ENCODE data around the gene LONRF2.

Gene LONRF2

GRCh38 chr2:100299548-100299947 lies 22.8 kb downstream of the LONRF2 start:
- no peak for DNase-seq

DNA sequence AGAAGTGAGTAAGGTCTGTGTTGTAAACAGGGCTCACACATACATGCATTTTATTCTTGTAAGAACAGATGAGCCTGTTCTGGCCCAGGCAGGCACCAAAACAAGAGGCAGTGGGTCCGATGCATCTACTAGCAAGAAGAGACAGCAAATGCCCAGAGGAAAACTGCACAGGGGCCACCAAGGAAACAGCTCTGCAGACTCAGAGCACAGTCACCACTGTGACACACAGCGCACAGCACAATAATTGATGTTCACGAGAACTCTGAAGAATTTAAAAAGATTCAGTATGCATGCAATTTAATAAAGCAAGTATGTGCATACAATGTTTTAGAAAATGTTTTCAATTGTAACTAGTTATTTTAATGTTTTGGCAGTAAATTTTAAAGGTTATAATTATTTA lies 24.8 kb downstream of the LONRF2 start:
- no peak for DNase-seq

GRCh38 chr2:100294162-100294497 lies 28.2 kb downstream of the LONRF2 start:
- DNase-seq: no peak

- no peak for DNase-seq
Measured at GRCh38 chr2:100293341-100294161, 28.8 kb downstream of the LONRF2 start.

- DNase-seq: no peak
Measured at GRCh38 chr2:100292022-100292580, 30.2 kb downstream of the LONRF2 start.

- no peak for DNase-seq
Measured at GRCh38 chr2:100291152-100291970, 30.9 kb downstream of the LONRF2 start.

DNA sequence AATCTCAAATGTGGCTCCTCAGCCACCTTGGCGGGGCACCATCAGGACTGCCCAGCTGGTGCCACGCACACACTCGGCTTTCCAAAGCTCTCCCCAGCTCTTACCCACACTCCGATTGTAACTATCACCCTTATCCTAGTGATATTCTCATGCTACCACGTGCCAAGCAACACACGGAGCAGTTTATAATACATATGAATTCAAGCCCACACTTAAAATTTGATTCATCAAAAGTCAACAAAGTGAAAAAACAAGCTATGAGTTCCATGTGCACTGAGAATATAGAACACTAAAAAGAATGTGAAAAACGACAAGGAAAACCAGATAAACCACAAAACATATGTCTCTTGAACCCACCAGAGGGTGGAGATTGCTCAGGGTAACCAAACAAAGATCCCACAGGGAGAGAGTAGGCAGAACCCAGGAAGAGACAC lies 31.6 kb downstream of the LONRF2 start:
- DNase-seq: no peak

GRCh38 chr2:100289020-100289419 lies 33.3 kb downstream of the LONRF2 start:
- no peak for DNase-seq

- no peak for DNase-seq
Measured at GRCh38 chr2:100286318-100286717, 36.0 kb downstream of the LONRF2 start.

GRCh38 chr2:100285691-100286090 lies 36.6 kb downstream of the LONRF2 start:
- no peak for DNase-seq

DNA sequence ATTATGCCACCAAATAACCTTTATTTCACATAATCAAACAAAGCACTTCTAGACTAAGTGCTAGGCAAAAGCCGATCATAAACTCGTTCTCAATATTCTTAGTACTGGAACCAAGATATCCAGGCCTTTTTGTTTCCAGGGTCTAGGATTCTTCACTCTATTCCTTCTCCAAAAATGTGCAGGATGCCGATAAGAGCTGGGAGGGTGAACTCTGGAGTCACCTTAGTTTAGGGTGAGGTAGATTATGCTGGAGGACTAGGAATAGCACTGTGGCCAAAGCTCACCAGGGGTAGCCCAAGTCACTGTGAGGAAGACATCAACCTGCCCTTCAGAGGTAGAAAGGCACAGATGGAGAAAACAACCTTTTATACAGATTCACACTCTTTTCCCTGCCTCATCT lies 37.3 kb downstream of the LONRF2 start:
- DNase-seq: no peak

GRCh38 chr2:100283724-100284501 lies 38.4 kb downstream of the LONRF2 start:
- DNase-seq: no peak

- DNase-seq: no peak
Measured at GRCh38 chr2:100281521-100282438, 40.5 kb downstream of the LONRF2 start.

- no peak for DNase-seq
Measured at GRCh38 chr2:100279586-100280534, 42.4 kb downstream of the LONRF2 start.

- no peak for DNase-seq
Measured at GRCh38 chr2:100278986-100279385, 43.3 kb downstream of the LONRF2 start.

GRCh38 chr2:100278501-100278900 lies 43.8 kb downstream of the LONRF2 start:
- no peak for DNase-seq

- DNase-seq: no peak
Measured at GRCh38 chr2:100277540-100278207, 44.6 kb downstream of the LONRF2 start.

DNA sequence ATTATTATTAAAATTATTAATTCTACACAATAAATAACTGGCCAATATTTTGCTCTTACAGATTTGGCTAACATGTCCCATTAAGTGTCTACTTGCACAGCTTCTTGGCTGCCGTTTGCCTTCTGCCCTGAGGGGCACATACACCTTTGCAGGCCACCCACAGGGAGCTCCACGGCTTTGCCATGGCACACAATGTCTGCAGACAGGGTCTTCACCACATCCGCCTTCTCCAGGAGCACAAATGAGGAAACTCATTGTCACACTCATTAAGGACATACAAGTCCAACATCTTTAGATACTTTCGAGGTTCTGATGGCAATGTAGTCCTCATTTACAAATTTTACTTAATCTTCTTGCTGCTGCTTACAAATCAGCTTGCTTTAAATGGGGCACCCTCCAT lies 45.6 kb downstream of the LONRF2 start:
- no peak for DNase-seq

DNA sequence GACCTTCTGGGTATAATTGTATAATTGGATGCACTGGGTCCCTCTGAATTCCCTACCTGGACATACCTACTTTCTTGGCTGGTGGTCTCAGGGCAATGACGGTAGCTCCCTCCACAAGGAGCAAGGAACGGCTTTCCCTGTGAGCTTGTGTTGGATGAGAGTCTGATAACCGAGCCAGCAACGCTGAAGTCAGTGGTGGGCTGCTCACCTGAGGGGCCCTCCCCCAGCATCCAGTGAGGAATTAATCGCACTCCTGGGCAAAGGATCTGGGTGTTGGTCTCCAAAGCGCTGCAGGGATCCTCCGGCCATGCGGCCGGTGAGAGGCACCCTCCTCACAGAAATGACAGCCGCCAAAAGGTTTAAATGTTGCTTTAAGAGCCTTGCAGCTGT lies 47.1 kb downstream of the LONRF2 start:
- no peak for DNase-seq

DNA sequence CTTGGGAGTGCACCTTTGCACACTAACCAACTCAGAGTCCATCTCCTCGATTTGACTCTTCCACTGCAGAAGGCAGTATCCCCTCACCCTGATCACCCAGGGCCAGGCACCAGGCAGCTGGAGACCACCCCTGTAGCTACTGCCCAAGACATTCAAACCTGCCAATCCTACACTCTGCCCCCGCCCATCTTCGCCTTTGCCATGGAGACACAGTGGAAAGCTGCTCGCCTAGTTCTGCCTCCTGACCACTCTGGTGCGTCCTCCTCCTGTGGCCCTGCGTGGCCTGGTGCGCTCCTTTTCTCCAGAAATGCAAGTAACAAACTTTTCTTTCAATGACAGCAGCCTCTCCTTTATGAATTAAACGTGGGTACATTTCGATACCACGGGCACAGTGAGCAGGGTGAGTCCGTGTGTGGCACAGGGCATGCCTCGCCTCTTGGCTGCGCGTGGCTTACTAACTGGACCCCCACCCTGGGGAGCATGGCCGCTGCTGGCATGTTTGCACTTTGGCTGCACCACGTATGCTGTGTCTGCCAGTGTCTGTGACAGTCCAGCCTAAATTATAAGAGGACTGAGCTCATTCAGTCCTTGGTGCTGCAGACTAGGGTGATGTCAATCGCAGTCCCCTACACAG lies 47.6 kb downstream of the LONRF2 start:
- no peak for DNase-seq

Measured in NCI-H187 (cell line).